Left ventricle myocardium inferior (tissue), 1 donor: ENCODE data around the gene NAA25. TPM values are rescaled to one million over a fixed set of nuclear protein-coding genes. Genes with fewer than 3 reads are reported as not detected.

ENCODE experiments used
- DNase-seq: peaks from one replicate; pipeline ENCODE4 v3.0.0-alpha.2; 2020
- H3K27ac ChIP-seq: fragments of 200-600 bp; replicated peaks from 2 replicates; pipeline ENCODE4 v1.8.0; 2021
- H3K27me3 ChIP-seq: fragments of 200-600 bp; 2 replicates; pipeline ENCODE4 v1.8.0; 2021; ENCODE audit warnings: low read depth
- H3K36me3 ChIP-seq: fragments of 200-600 bp; 2 replicates; pipeline ENCODE4 v1.8.0; 2021
- H3K4me1 ChIP-seq: fragments of 200-600 bp; 2 replicates; pipeline ENCODE4 v1.8.0; 2021
- H3K4me3 ChIP-seq: fragments of 200-600 bp; 2 replicates; pipeline ENCODE4 v1.8.0; 2021; ENCODE audit warnings: mild to moderate bottlenecking, moderate library complexity
- H3K9me3 ChIP-seq: fragments of 200-600 bp; replicated peaks from 2 replicates; pipeline ENCODE4 v1.8.0; 2021
- CTCF ChIP-seq: fragments of 200-600 bp; IDR thresholded peaks from 2 replicates; pipeline ENCODE4 v1.8.0; 2021; ENCODE audit warnings: antibody characterized with exemption, mild to moderate bottlenecking, borderline replicate concordance
- intact Hi-C: fragments of 100-400 bp; cut with micrococcal nuclease; formaldehyde crosslinking; loops from one replicate; pipeline ENCODE4 v1.11.0; 2022
- total RNA-seq: library from RNA; stranded (reverse); fragmentation: NEBNext Ultra II Directional; extraction: Animal tissue kit (Norgen Biotek cat#: 25700); gene quantifications from one replicate; pipeline ENCODE4 v1.2.1, GENCODE V29; 2021
- donor health status: DM: no; HTN: yes; CAD: no; lungs with severe emphysema.

NAA25 gene
- total RNA-seq, 1 donor from 2014 or later = 13.7 TPM

- intact Hi-C loops = no loop called here
- TF ChIP-seq CTCF = no peak
- no peak for DNase-seq
- Histone ChIP-seq H3K36me3 (peaks cover 97% of the 10 kb centered on the region), H3K4me3 (no peak overlapping the region), H3K9me3 (no peaks in the 10 kb centered on the region), H3K27ac (no peak overlapping the region), H3K27me3 (no peaks in the 10 kb centered on the region), H3K4me1 (no peaks in the 10 kb centered on the region)
These were observed 39.5 kb upstream of the NAA25 start for GRCh38 chr12:112148031-112148513.

- H3K9me3 ChIP-seq = no peaks in the 10 kb centered on the region
- DNase-seq = no peak
- intact Hi-C loops = no loop called here
- peaks cover 97% of the 10 kb centered on the region for H3K36me3 ChIP-seq
- H3K27ac ChIP-seq = no peak overlapping the region
- no peaks in the 10 kb centered on the region for H3K27me3 ChIP-seq
- no peak overlapping the region for H3K4me3 ChIP-seq
- no peaks in the 10 kb centered on the region for H3K4me1 ChIP-seq
- TF ChIP-seq CTCF = no peak
These were observed 37.5 kb upstream of the NAA25 start for GRCh38 chr12:112146123-112146522.

GRCh38 chr12:112140728-112141127 lies 32.1 kb upstream of the NAA25 start:
- intact Hi-C loops = no loop called here

GRCh38 chr12:112134731-112135130 lies 26.1 kb upstream of the NAA25 start:
- no peaks in the 10 kb centered on the region for H3K9me3 ChIP-seq
- intact Hi-C loops = no loop called here
- no peak overlapping the region for H3K4me3 ChIP-seq
- H3K27ac ChIP-seq = no peak overlapping the region
- H3K4me1 ChIP-seq = peaks cover 38% of the 10 kb centered on the region
- no peaks in the 10 kb centered on the region for H3K27me3 ChIP-seq
- no peak for DNase-seq
- no peak for TF ChIP-seq CTCF
- H3K36me3 ChIP-seq = peaks cover 54% of the 10 kb centered on the region

More at GRCh38 chr12:112140728-112141127, 32.1 kb upstream of the NAA25 start:
- Histone ChIP-seq H3K4me1 (no peaks in the 10 kb centered on the region), H3K9me3 (no peaks in the 10 kb centered on the region), H3K36me3 (peaks cover 100% of the 10 kb centered on the region), H3K27ac (no peak overlapping the region), H3K4me3 (no peak overlapping the region), H3K27me3 (no peaks in the 10 kb centered on the region)
- no peak for DNase-seq
- TF ChIP-seq CTCF = no peak

GRCh38 chr12:112133418-112133817 lies 24.8 kb upstream of the NAA25 start:
- Histone ChIP-seq H3K27me3 (no peaks in the 10 kb centered on the region), H3K4me1 (peaks cover 51% of the 10 kb centered on the region), H3K27ac (no peak overlapping the region), H3K36me3 (peaks cover 41% of the 10 kb centered on the region), H3K9me3 (no peaks in the 10 kb centered on the region), H3K4me3 (no peak overlapping the region)
- no peak for DNase-seq
- intact Hi-C loops = no loop called here
- TF ChIP-seq CTCF = no peak
